ENCODE data around the gene KRT34.
A peak's percentile ranks its signal among the peaks of the same experiment; 100 is the strongest.
"Not testable (repeated sequence)": the region's sequence is repeated elsewhere in the genome, so short reads cannot be mapped to it uniquely, and the experiment has no call there.

The KRT34 gene

DNA sequence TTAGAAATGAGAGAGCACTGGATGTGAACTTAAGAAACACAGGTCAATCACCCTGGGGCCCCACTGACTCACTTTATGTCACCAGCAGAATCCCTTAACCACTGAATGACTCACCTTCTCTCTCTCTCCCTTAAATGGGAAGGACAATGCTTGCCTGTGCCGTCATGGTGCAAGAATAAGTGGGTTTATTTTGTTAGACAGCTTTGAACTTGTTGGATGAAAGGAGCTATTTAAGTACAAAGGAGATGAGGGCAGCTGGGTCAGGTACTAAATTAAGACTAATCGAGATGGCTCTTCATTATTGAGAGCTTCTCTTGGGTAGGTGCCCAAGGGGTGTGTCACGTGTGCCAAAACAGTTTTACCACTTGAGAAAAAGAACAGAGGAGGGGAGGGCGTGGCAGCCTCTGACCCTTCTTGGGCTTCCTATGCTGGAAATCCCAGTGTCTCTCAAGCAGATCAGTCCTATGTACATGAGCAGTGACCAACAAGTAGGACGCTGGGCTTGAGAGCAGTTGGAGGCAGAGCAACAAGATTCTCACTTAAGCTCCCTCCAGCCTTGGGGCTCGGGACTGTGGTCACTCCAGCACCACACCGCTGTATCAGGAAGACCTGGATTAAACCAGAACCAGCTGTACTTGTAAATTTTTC, 22.0 kb upstream of the KRT34 start:
- DNase-seq (ENCODE audit: low read depth): peak; percentile 99

DNA sequence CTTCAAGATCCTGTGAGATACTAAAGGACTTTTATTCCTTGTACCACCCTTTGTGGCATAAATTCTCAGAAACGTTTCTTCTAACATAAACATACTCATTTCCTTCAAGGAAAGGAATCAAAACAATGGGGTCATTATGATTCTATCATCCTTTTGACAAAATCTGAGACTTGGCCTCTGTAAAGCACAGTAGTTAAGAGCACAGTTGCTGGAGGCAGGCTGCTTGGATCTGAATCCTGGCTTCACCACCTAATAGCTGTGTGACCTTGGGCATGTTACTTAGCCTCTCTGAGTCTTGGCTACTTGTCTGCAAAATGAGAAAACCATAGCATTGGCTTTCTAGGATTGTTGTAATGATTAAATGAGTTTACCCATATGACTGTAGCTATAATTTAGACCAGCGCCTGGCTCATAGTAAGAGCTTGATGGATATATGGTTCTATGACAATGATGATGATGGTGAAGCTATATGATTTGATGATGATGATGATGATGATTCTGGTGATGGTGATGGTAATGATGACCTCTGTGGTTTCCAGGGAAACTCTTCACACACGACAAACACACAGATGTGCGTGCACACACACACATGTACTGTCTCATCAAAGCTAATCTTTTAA, 21.4 kb upstream of the KRT34 start:
- DNase-seq (ENCODE audit: low read depth): peak; percentile 79

DNA sequence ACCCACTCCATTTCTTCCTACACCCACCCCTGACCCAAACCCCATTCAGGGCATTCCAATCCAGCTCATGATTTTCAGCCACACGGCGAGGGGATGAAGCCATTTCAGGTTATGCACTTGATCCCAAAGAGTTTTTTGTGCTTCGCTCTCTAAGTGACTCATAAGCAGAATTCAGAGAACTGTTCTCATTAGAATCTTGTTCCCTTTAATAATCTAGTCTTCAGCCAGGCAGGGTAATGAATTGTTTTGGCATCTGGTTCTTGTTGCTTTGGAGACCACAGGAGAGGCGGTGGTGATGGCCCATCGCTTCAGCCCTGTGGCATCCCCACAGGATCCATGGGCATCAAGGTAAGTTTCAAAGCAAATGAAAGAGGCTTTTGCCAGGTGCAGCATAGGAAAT, 20.1 kb upstream of the KRT34 start:
- DNase-seq (ENCODE audit: low read depth): peak; percentile 79

DNA sequence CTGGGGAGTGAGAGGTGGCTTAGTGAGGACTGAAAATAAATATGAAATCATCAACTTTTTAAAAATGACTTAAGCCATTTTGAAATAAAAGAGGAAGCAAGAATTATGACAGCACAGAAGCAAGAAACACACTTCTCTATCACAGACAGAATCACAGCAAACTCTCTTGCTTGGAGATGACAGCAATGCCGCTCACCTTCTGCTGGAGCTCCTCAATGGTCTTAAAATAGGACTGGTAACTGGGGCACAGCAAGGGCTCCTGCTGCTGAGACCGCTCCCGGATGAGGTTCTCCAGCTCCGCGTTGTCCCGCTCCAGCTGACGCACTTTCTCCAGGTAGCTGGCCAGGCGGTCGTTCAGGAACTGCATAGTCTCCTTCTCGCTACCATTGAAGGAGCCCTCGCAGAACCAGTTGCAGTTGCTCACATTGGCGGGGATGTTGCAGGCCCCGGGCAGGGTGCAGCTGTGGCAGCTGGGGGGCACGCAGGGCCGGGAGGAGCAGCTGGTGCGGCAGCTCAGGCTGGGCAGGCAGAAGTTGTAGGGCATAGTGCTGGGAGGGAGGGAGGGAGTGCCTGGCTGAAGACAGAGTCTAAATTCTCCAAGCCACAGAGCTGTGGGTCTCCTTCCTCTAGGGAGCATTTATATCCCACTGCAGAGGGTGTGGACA, 15.0 kb upstream of the KRT34 start, which contains the start of gene KRT31:
Gene KRT31, minus strand, starts transcription at position 613 of the 665 bp plus-strand sequence. Its CDS starts 69 bp downstream, at position 544.
- DNase-seq (ENCODE audit: low read depth): no peak

DNA sequence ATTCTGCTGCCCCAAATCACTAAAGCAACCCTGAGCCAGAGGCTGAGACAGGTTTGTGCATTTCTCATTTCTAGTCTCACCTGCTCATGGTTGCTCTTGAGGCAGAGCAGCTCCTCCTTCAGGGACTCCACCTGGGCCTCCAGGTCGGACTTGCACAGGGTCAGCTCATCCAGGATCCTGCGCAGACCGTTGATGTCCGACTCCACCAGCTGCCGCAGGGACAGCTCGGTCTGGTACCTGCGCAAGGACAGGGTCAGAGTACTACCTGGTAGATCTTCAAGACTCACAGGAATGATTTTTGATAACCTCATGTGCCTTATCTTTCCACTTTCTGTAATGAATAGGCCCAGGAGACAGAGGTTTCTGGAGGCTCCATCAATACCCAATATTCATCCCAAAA, 14.2 kb upstream of the KRT34 start:
- DNase-seq (ENCODE audit: low read depth): no peak

DNA sequence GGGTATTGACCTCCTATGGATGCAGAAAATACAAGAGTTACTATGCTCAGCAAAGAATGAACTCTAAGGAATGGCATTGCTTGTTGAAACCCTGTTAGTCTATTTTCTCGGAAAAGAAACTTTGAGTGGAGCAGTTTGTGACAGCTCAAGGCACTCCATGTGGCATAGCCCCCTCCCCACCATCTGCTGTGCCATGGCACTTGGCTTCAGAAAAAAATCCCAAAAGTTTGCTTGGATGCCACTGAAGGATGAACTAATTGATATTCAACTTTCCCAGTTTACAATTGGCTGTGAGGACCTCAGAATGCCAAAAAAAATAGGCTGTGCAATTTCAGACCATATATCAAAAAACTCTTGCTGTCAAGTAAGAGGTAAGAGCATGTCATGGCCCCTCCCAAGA, 13.5 kb upstream of the KRT34 start:
- no peak for DNase-seq (ENCODE audit: low read depth)

DNA sequence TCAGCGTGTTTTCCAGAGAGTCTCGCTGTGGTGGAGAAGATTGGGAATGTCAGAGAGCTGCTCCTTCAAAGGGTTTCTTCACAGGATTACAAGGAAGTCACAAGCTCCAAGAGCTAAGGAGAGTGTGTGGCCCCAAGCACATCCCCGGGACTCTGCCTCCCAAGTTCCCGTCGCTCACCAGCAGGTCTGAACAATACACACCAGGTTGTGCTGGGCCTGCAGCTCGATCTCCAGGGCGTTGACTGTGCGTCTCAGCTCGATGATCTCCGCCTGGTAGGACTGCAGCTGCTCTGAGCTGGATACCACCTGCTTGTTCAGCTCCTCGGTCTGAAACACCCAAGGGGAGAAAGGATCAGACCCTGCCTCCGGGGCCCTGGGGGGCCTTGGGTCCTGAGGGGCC, 12.9 kb upstream of the KRT34 start:
- not testable (repeated sequence) for DNase-seq (ENCODE audit: low read depth)

DNA sequence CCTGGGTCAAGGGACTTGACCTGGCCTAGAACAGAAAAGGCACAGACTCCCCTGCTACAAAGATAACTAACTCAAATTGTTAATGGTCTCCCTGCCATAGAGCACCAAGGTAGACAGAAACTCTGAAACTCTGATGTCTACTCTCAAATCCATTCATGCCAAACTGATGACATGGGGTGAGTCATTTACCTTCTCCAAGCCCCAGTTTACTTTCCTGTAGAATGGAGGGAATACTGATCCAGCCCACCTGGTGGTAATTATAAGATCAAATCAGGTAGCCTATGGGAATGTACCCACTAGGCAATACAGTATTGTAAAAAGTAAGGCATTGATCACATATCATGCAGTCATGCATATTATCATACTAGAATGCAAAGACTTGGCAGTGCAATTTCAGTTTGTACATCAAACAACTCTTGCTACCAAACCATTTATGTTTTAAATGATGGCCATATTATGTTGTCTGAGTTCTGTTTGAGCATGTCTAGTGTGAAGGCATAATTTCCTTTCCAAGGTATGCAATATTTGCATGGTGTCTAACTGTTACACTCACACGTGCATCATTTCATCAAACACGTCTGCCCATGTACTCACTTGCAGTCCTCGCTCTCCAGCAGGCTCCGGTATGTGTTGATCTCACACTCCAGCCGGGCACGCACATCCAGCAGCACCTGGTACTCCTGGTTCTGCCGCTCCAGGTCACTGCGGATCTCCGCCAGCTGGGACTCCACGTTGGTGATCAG, 12.3 kb upstream of the KRT34 start:
- no peak for DNase-seq (ENCODE audit: low read depth)

DNA sequence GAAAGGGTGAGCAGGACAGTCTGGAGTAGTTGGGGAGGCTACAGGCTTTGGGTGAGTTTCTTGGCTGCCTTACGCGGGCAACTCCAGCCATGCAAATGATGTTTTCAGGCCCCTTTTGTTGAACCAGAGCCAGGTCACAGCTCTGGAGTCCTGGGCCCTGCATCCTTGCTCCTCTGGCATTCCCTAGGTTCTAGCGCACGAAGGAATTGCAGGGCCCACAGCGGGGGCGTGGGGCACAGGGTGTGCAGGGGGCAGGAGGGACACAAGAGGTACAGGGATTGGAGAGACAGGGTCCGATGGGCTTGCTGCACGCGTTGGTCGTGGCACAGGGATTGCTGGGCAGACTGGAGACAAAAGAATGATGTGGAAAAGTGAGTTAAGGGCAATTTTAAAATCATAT, 11.7 kb upstream of the KRT34 start:
- DNase-seq (ENCODE audit: low read depth): no peak

DNA sequence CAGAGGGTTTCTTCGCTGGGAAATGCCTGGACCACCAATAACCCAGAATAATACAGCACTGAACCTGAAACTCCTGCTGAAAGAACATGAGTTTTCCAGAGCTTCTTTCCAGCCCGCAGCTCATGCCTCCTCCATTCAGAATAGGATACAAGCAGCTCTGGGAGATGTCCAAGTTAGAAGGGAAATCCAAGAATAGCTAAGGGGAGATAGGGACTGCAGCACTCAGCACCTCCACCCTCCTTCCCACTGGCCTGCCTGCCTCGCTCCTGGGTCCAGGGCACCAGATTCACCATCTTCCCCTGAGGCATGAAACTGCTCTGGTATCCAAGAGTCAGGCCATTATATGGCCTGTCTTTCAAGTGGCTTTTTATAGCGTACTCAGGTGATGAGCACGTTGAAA, 11.2 kb upstream of the KRT34 start:
- DNase-seq (ENCODE audit: low read depth): no peak

DNA sequence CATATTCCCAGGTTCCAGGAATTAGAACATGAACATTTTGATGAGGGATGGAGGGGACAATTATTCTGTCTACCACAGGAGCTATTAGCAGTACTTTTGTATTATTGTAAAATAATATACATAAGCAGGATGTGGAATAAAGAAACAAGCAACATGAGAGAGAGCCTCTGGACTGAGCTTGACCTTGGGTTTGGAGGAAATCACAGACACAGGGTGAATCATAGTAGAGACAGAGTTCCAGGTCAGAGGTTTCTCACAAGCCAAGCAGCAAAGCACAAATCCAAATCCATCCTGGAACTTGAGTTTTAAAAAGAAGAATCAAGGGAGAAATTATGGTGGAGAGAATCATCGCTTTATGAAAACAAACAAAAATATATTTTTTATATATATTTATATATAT, 10.2 kb upstream of the KRT34 start:
- DNase-seq (ENCODE audit: low read depth): peak; percentile 75

DNA sequence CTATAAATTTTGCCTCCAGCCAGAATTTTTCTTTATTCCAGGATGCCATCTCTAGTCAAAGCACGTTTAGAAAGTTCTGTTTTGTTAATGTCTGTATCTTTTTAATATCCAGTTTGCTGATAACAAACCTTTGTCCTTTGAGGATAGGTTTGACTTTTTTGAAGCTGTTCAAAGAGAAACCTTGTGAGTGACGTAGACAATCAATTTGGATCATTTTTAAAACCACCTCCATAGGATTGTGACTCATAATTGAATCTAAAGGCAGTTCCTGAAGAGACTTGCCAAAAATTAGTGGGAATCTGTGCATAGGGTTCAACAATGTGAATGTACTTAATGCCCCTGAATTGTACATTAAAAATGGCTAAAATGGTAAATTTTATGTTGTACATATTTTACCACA, 9.4 kb upstream of the KRT34 start:
- DNase-seq (ENCODE audit: low read depth): no peak

DNA sequence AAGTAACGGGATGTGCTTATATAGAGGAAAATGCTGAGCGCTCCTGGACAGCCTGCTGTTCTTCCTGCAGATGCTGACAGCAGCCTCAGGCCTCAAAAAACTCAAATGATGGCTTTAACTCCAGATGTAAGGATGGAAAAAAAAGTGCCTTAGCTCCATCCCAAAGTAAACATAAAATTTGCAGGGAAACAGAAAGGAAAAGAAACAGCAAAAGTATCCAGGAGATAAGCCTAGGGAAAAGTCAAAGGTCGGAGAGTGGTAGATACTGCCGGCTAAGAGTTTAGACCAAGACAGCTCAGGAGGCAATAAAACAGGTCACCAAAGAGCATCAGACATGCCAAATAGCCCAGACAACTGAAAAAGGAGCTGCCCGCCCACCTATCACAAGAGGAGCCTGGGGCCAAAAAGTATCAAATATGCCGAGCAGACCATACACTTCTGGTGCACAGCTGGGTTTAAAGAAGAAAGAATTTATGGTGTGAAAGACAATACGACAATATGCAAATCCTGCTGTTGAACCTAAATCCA, 8.4 kb upstream of the KRT34 start:
- DNase-seq (ENCODE audit: low read depth): no peak

DNA sequence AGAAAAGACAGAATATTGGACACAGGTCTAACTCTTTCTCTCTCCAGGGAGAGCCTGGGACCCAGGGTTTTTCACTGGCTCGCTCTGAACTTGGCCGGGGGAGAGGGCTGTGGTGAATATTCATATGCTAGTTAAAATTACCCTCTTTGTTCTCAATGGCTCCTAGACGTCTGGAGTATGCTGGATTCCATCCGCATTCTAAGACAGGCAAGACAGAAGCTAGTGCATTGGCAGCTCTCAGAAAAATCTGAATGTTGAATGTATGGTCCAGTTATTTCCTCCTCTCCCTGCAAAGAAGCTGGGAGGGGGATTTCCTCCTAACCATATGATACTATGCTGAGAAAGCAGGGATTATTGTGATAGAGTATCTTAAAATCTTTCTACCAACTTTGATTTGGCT, 5.6 kb upstream of the KRT34 start:
- DNase-seq (ENCODE audit: low read depth): no peak

DNA sequence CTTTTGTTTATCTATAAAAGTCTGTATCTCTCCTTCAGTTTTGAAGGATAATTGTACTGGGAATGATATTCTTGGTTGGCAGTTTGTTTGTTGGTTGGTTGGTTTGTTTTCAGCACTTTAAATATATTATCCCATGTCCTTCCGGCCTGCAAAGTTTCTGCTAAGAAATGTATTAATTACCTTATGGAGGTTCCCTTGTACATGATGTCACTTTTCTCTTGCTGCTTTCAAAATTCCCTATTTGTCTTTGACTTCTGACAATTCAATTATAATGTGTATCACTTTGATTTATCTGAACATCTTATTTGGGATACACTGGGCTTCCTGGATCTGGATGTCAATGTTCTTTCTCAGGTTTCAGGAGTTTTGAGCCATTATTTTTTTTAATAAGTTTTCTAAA, 4.1 kb upstream of the KRT34 start:
- DNase-seq (ENCODE audit: low read depth): no peak

DNA sequence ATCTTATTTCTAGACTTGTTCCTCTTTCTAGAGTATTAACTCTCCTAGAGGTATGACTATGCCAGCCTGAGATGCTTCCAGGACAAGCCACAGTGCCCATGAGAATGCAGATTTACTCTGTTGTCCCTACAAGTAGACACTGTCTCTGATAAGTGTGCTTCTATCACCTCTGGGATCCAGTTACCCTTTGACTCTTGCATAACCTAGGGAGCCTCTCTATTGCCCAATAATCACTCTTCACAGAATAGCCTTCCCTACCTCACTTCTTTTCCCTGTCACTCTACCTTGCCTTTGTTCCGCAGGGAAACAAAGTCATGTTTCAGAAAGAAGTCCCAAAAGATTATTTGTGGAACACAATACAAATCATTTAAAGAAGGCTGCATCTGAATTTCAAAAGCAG, 1.6 kb upstream of the KRT34 start:
- DNase-seq (ENCODE audit: low read depth): no peak

DNA sequence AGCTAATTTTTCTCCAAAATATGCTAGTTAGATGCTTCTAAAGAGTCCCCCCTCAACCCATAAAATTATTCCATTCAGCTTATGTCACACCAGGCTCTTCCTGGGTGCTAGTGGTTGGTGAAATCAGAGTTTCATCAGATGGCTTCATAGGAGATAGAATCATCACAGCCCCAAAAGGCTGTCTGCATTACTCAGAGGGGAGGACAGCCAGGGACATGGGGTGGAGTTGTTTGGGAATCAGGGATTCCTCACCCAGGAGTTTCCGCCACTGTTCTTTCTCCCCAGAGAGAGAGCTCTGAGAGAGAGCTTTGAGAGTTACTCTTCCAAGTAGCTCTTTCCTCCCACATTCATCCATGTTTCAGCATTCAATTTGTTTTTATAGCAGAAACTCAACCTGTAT, 288 bp upstream of the KRT34 start:
- peak; percentile 98 for DNase-seq (ENCODE audit: low read depth)

DNA sequence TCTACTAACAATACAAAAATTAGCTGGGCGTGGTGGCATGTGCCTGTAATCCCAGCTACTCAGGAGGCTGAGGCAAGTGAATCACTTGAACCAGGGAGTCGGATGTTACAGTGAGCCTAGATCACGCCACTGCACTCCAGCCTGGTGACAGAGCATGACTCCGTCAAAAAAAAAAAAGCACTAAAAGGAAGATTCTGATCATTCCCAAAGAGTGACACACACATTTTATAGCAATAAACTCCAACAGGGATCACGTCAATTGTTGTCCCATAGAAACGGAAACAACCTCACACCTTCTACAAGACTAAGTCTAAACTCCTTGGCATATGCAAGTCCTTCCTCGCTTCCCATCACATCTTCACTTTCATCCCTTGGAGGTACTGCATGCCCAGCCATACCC, 2.0 kb downstream of the KRT34 start:
- peak; percentile 98 for DNase-seq (ENCODE audit: low read depth)

DNA sequence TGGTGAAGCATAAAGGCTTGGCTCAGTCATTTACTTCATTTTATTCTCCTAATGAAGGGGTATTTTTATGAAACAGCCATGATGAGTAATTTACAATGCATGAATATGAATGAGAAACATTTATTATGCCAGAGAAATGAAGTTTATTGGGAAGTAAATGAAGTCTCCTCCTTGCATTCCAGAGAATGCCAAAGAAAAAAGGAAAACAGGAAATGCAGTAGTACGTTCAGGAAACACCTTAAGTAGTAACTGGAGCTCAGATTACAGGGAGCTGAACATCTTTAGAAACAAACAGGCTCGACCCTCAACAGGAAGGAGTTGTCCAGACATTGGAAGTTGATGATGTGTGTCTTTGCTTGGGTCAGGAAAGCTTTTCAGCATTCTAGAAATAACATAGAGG, 4.6 kb downstream of the KRT34 start:
- DNase-seq (ENCODE audit: low read depth): peak; percentile 74

DNA sequence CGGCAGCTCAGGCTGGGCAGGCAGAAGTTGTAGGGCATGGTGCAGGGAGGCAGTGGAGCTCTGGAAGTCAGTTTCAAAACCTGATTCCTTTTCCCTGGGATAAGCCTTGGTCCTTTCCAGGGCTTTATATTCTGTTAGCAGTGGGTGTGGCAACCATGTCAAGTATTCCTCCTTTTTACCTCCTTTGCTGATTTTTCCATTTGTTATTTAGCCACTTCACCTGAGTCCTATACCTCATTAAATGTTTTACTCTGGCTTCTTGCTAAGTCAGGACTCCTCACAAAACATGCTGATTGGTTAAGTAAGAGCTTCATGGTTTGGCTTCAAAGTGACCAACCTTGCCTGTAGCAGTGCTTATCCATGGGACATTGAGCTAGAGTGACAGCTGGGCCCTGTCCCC, 12.4 kb downstream of the KRT34 start, which contains the start of gene KRT33B:
Gene KRT33B, minus strand, starts transcription at position 101 of the 400 bp plus-strand sequence. Its CDS starts 63 bp downstream, at position 38.
- no peak for DNase-seq (ENCODE audit: low read depth)

DNA sequence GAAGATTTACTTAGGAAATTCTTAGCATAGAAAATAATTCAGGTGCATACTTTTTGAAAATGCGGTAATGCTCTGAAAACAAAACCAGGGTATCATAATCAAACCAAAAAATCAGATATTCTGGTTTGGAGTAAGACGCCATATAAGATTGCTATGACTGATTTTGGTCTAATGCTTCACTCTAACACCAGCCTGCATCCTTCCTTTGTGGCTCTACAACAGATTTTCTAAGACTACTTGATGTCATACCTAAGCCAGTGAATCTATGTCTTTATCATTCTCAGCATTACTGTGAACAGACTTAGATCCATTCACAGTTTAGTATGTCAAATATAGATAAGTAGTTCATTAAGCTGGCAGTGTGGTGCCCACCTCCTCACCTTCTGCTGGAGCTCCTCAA, 13.1 kb downstream of the KRT34 start:
- no peak for DNase-seq (ENCODE audit: low read depth)

DNA sequence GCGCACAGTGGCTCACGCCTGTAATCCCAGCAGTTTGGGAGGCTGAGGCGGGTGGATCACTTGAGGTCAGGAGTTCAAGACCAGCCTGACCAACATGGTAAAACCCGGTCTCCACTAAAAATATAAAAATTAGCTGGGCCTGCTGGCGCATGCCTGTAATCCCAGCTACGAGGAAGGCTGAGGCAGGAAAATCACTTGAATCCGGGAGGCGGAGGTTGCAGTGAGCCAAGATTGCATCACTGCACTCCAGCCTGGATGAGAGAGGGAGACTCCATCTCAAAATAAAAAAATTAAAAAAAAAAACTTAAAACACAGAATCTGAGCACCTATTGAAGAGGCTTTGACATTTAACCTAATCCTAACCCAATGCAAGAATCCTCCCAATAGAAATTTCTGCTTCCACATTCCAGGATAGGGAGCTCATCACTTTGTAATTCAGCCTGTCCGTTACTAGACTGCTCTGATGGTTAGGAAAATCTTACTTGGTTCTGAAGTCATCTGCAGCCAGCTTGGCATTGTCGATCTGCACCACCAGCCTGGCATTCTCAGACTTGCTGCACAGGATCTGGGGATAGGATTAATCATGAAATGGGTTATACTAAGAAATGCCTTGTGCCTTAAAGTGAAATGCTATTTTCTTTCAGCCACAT, 14.6 kb downstream of the KRT34 start:
- peak; percentile 90 for DNase-seq (ENCODE audit: low read depth)

Measured in EH (cell line).